ENCODE measurements around the gene YY1.
"Not testable (repeated sequence)": the region's sequence is repeated elsewhere in the genome, so short reads cannot be mapped to it uniquely, and the experiment has no call there.

Gene YY1

DNA sequence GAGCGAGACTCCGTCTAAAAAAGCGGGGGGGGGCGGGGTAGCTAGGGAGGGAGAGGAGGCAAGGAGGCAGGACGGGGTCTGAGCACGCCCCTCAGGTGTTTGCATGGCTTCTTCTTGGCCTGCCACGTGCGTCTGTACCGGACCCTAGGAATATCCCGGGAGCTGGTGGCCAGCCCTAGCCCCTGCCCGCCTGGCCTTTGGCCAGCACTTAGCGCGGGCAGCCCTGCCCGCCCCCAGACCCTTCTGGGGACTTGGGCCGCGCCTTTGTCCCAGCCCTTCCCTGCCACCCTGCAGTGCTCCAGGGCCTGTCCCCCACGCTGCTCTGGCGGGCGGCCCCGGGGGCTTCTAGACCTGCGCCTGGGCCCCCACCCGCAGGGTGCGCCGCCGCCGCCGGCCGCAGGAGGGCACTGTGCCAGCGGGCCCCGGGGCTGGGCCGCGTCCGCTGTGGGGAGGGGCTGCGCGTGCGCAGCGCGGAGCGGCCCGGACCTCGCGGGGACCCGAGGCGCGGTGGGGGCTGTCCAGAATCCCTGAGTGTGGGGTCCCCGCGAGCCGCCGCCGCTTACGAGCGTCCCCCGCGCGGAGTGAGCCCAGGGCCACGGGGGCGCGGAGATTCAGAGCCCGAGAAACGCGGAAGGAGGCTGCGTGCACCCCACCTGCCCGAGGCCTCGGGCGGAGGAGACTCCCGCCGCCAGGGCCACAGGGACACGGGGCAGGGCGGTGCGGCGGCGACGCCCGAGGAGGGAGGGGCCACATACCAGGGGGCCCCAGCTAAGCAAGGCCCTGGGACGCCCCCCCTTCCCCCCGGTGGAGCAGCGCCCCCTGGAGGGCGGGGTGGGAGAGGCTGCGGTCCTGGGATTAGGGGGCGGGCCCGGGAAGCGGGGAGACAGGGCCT is 46.3 kb downstream of the YY1 start:
- DNase-seq = peak; percentile 20

DNA sequence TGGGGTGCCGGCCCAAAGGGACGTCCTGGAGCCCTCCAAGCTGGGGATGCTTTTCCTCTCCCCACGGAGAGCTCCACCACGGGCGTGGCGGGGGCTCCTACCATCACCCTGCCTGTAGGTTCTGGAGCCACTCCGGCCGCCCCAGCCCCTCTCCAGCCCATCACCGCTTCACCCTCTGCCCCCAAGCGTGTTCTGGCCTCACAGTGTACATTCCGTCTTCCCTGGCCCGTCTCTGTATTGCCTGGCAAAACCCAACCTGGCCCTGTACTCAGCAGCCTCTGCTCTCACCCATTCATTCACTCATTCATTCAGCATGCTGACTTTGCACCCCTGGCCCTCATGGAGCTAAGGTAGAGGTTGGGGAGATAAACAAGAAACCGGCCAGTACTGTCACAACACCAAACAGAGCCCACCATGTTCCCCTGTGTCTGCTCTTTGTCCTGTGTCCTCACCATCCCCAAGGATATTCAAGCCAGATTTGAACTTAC is 47.0 kb downstream of the YY1 start:
- DNase-seq = no peak

DNA sequence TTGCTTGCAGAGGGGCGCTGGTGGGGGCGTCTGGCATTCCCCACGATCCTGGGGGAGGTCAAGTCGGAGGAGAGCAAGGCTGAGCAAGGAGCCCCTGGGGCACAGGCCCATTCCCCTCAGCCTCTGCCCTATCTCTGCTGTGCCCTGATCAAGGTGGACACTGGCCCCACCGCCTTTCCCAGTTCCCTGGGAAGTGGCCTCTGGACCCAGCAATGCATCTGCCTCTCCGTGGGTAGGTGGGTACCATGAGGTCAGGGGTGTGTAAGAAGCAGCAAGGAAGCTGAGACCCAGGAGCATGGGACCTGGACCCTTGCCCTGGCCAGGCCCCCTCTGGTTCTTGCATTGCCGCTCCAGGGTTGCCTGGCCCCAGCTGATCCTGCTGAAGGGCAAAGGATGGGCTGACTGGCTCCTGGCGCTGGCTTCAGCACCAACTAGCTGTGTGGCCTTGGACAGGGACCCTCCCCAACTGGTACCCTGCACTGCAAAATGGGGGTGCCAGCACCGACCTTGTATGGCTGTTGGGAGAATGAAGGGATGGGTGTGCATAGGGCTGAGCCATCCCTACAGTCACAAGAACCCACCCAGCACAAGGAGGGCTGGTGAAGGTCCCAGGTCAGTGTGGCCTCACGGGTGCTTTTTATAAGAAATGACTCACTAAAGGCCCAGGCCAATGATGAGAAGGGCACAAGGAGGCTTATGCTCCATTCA is 47.7 kb downstream of the YY1 start:
- no peak for DNase-seq

DNA sequence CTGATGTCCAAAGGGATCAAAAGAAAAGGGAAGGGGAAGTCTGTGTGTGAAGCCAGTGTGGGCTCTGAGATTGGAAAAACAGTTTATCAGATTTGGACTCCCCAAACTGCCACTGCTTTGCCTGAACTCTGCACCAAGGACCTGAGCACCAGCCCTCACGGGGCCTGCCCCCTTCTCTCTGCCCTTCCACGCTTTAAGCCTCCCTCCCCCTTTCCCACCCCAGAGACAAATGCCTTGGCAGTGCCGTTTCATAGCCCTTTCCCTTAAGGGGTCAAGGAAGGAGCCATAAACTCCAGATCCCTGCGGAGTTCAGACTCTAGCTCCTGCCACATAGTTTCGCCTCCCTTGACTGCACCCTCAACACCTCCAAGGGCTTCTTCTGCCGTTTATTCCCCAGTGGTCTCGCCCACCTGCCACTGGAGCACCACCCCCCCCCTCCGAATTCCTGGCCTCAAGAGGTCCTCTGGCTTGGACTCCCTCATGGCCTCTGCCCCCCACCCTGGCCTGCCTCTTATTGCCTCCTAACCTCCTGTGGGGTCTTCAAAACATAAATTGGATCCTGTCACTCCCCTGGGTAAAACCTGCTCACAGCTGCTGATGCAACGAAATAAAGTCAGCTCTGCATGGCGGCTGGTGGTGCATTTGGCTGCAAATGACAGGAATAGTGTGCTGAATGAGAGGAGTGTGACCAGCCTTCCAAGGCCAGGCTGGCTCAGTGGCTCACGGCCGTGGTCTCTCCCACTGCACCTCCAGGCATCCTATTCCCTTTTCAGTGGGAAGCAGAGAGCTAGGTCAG is 48.5 kb downstream of the YY1 start:
- no peak for DNase-seq

DNA sequence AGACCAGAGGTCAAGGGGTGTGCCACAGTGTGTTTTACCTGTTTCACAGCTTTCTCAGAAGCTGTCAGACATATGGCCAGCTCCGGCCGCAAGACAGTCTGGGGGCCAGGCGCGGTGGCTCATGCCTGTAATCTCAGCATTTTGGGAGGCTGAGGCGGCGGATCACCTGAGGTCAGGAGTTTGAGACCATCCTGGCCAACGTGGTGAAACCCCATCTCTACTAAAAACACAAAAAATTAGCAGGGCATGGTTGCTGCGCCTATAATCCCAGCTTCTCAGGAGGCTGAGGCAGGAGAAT is 49.0 kb downstream of the YY1 start:
- not testable (repeated sequence) for DNase-seq

DNA sequence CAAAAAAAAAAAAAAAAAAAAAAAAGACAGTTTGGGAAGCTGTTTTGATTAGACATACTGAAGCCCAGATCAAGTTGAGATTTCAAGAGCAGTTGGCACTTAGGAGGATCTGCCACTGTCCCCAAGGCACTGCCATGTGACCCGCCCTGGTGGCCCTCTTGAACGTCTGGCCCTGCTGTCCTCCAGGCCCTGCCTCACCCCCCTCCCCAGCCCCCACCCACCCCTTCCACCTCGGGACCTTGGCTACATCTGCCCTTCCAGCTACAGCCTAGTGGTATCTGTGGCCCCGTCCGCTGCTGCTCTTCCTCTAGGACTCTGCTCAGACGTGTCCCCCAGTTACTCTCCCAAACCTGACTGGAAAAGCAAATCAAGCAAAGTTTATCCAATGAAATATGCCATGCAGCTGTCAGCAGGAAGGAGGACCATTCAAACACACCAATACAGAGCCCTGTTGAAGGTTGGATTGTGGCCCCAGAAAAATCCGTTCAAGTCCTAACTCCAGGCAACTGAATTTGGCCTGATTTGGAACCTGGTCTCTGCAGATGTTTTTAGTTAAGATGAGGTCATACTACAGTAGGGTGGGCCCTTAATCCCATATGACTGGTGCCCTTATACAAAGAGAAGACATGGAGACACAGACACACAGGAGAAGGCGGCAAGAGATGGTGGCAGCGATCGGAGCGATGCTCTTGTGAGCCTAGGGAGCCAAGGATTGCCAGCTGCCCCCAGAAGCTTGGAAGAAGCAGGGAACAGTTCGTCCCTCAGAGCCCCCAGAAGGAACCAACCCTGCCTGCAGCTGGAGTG is 49.6 kb downstream of the YY1 start:
- no peak for DNase-seq

DNA sequence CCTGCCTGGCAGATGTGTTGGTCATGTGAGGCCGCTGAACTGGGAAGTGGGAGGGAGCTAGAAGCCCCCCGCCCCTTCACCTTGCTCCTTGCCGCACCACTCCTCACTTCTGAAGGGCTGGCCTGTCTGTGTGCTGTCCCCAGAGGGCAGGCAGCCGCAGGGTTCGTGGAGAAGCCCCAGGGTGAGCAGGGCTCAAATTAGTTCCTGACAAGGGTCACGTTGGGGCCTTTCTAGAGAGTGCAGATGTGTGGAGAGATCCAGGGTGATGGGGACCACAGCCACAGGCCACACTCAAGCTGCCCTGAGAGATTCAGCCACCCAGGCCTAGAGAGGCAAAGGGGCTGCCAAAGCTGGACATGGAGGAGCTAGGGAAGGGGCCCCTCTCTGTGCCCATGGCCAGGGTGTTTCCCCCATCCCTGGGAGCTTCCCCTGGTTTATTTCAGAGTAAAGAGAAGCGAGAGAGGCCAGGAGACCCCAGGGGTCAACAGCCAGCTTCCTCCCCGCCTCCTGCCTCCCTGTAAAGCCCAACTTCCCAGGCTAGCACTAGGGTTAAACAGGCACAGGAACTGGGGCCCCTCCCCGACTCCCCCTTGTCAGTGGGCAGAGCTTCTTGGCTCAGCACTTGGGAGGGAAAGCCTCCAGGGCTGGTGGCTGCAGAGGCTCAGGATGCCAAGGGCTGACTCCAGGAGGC is 51.1 kb downstream of the YY1 start:
- DNase-seq = no peak

DNA sequence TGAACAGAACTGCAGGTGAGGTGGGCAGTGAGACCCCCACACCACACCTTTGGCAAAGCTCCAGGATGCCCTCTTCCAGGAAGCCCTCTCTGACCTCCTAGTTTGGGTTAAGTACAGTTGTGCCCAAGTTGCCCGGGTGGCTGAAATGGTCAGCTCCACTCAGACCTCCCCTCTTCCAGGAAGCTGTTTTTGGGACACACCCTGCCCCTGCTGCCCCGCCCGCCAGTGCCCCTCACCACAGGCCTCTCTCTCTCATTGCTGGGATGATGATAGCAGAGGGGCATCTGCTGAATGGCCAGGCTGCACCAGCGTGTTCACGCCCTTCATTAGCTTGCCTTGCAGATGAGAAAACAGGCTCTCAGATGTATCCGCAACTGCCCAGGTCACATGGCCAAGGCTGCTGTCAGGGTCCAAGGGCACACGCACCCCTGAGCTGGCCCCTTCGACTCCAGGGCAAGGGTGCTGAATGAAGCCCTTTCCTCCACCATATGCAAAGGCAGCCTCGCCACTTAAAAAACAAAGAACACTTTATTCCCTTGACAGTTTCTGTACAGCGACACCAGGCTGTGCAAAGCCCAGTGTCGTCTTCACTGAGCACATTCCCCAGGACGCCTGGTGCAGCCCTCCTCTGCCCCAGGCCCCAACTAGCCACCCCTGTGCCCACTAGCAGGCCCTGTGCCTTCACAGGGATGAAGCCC is 51.8 kb downstream of the YY1 start:
- DNase-seq = no peak

DNA sequence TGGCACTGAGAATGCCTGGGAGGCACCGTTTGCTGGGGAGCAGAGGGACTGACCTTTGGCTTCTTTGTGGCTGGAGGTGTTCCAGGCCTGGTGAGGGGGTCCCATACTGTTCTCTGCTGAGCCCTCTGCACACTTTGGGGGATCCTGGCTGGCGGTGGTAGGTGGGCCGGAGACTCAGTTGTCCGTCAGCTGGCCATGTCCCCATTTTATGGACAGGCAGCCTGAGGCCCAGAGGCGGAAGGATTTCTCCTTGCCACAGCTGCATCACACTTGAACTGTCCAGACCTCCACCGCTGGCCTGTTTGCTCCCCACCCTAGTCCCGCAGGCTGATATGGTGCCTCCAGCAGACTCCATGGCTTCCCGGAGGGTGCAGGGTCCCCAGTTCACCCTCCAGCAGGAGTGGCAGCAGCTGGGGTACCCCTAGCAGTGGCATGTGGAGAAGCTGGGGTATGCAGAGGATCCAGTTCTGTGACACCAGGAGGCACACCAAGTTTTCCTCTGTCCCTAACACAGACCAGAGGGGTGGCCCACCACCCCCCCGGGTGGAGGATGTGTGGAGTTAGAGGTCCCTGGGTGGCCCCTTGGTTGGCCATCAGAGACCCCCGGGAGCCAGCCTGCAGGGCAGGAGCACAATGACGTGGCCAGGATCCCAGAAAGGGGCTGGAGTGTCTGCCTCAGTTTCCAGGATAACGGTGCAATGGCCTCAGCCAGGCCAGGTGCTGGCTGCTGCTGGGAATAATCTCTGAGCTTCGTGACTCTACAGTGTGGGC is 52.5 kb downstream of the YY1 start:
- no peak for DNase-seq

DNA sequence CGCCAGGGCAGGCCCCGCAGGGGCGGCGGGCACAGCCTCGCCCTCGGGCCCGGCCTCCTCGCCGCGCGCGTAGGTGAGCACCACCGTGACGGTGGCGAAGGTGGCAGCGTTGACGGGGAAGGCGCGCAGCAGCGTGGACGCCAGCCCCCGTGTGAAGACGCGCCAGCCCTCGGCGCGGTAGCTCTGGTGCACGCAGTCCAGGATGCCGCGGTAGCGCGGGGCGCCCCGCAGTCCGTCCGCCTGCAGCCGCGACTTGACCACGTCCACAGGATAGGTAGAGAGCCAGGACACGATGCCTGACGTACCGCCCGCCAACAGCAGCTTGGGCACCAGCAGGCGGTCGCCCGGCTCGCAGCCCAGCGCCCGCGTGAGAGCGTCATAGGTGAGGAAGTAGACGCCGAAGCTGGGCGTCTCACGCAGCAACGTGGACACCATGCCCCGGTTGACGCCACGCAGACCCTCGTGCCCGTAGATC is 53.4 kb downstream of the YY1 start:
- no peak for DNase-seq

DNA sequence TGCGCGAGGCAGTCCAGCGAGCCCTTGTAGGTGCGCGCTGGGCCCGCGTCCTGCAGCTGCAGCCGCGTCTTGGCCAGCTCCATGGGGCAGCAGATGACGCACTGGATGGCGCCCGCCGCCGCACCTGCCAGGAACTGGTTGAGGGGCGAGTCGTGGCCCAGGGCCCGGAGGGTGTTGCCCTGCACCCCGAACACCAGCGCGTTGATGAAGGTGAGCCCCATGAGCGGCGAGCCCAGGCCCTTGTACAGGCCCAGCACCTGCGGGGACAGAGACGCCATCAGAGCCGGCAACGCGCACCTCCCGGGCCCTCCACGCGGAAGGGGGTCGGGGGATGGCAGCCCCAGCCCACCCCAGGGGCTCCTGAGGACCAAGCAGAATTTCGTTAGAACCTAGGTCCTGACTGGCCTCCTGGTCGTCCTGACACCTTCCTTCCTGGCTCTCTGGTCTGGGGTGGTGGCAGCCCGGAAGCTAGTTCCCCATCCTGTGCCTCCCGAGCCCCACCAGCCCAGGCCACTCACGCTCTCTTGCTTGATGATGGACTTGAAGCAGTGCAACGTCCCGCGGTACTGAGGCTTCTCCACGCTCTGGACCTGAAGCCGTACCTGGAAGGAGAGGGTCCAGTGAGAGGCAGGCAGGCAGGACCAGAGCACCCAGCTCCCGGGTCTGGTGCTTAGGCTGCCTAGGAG is 54.0 kb downstream of the YY1 start:
- DNase-seq = no peak

DNA sequence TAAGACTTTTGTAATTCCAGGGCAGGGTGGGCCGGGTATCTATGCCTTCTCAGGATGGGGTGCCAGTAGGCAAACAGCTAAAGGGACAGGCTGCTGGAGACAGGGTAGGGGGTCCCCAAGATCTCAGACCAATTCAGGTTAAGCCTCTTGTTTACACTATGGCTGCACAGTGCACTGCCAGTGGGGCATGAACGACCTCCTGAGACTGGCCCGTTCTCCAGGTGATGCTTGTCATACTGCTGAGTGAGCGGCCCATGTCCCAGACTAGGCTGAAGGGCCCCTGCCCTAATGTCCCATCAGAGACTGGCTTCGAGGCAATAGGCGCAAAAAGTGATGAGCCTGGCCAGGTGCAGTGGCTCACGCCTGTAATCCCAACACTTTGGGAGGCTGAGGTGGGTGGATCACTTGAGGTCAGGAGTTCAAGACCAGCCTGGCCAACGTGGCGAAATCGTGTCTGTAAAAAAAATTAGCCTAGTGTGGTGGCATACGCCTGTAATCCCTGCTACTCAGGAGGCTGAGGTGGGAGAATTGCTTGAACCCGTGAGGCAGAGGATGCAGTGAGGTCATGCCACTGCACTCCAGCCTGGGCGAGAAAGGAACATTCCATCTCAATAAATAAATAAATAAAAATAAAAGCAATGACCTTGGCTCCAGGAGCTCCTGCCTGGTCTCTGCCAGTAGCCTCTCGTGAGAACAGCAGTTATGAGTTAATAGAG is 54.7 kb downstream of the YY1 start:
- DNase-seq = no peak

DNA sequence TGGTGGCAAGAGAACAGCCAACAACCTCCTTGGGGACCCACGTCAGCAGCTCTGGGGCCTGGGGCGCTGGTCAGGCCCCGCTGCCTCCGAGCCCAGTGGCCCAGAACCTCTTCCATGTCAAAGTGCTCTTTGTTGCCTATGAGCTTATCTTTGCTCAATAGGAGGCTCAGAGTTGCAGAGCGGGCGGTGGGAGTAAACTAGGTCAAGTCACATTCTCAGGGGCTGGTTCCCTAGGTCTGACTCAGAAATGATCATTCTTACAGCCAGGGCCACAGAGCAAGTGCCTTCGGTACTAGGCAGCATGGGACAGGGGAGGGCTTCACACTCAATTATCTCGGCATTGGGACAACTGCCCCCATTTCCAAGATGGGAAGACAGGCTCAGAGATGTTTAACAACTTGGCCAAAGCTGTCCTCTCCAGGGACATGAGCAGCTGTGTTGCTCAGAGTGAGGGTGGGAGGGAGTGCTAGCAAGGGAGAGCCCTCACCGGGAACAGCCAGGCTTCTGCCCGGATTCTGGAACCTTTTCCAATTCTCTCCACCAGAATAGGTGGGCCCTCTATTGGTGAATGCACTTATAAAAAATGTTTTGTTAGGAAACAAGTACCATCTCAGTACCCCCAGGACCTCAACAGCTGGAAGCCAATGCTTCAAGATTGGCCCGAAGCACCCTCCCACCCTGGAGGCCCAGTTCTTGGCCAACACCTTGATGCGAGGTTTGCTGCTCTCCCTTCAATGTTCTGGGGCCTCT is 55.4 kb downstream of the YY1 start:
- no peak for DNase-seq

DNA sequence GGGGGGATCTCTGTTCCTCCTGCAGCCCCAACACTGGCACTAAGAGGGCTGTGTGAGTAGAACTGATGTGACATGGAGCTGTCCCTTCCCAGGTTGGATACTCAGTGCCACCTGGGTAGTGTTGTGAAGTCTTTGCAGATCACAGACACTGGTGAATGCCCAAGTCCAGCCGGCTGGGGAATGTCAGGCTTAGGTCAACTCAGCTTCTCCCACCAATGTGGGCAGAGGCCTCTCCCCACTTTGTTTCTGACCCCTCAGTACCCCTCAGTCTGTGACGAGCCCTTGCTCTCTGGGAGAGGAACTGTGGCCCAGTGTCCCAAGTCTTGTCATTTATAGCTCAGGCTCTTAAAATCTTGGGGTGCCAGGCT is 56.0 kb downstream of the YY1 start:
- DNase-seq = no peak

DNA sequence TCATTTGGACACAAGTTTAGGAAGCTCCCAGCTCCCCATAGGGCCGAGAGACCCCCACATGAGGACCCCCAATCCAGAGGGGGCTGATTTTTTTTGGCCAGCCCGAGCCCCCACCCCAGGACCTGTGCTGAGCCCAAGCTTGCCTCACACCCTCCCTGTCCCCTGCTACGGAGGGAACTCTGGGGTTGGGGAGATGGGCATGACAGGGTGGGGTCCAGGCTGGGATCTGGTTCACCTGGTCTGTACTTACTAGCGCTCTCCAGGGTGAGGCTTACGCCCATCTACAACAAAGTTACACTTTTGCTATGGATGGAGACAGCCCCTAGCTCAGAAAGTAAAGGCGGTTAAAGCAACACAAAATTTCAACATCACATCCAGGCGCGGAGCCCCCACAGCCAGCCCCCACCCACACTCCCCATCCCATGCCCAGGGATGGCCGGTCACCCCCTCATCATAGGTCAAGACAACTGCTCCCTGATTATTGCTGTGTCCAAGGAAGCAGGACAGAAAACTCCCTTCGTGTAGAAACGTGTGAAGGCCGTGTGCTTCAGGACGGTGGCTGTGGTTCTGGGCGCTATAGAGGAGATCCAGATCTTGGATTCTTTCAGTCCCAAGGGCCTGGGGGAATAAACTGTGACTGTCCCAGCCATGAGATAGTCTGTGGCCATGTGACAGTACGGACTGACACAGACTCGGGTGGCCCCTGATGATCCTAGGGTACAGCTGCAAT is 56.6 kb downstream of the YY1 start:
- no peak for DNase-seq

DNA sequence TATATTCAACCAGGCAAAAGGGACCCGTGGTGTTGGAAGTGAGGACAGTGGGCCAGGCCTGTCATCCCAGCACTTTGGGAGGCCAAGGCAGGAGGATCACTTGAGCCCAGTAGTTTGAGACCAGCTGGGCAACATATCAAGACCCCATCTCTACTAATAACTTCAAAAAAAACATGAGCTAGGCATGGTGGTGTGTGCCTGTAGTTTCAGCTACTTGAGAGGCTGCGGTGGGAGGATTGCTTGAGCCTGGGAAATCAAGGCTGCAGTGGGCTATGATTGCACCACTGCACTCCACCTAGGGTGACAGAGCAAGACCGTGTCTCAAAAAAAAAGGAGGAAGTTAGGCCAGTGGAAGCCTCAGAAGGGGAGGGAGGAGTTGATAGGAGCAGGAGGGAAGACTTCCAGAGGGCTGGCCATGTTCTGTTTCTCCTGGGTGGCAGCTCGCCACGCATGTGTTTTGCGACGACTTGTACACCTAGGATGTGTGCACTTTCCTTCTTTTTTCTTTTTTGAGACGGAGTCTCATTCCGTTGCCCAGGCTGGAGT is 57.2 kb downstream of the YY1 start:
- no peak for DNase-seq

DNA sequence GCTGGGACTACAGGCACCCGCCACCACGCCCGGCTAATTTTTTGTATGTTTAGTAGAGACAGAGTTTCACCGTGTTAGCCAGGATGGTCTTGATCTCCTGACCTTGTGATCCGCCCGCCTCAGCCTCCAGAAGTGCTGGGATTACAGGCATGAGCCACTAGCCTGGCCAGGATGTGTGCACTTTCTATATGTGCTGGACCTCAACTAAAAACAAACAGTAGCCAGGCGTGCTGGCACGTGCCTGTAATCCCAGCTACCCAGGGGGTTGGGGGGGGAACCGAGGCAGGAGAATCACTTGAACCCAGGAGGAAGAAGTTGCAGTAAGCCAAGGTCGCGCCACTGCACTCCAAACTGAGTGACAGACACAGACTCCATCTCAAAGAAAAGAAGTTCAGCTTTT is 57.8 kb downstream of the YY1 start:
- not testable (repeated sequence) for DNase-seq
